WTC11 (cell line): ENCODE results near the gene ETV3.

Experiments used
- ESRRA ChIP-seq: sonication (generic); formaldehyde crosslinking; IDR thresholded peaks from 2 replicates; pipeline ENCODE4 v1.8.1; 2022; ENCODE audit warnings: mild to moderate bottlenecking, missing genetic modification reagents, borderline replicate concordance
- TF ChIP-seq, protein P1 (sequence below): fragments of 200-600 bp; IDR thresholded peaks from 2 replicates; pipeline ENCODE4 v1.8.0; 2022; ENCODE audit warnings: antibody characterized with exemption

DNA sequence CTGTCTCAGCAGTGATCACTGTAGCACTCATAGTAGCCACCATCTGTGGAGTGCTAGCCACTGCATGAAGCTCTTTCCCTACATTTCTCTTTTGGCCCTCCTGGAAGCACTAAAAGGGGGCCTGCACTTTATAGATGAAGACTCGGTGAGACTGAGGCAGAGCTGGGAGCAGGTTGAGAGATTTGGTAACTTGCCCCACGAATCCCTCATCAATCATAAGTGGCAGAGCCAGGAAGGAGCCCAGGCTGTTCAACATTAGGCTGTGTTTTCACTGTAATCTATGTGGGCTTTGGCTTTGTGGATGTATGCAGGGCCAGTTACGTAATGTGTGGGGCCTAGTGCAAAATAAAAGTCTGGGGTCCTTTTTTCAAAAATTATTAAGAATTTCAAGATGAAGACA, 13.3 kb upstream of the ETV3 start:
- TF ChIP-seq, protein P1, sequence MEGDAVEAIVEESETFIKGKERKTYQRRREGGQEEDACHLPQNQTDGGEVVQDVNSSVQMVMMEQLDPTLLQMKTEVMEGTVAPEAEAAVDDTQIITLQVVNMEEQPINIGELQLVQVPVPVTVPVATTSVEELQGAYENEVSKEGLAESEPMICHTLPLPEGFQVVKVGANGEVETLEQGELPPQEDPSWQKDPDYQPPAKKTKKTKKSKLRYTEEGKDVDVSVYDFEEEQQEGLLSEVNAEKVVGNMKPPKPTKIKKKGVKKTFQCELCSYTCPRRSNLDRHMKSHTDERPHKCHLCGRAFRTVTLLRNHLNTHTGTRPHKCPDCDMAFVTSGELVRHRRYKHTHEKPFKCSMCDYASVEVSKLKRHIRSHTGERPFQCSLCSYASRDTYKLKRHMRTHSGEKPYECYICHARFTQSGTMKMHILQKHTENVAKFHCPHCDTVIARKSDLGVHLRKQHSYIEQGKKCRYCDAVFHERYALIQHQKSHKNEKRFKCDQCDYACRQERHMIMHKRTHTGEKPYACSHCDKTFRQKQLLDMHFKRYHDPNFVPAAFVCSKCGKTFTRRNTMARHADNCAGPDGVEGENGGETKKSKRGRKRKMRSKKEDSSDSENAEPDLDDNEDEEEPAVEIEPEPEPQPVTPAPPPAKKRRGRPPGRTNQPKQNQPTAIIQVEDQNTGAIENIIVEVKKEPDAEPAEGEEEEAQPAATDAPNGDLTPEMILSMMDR, result no peak
- no peak for TF ChIP-seq ESRRA (CRISPR knock-in tag)
